T-helper 1 cell treated with Interleukin-12 subunit alpha and Interleukin-12 subunit beta and Interleukin-4 antibody, amounts not matched to agents 30 μg/mL and 1 μg/mL, for 36 hours (primary cell): ENCODE data around the gene CLCN1.

ENCODE experiments used
- H3K27ac Mint-ChIP-seq: one replicate; pipeline ENCODE4 v1.8.0; 2021; ENCODE audit warnings: mild to moderate bottlenecking, mixed read lengths
- H3K27me3 Mint-ChIP-seq: one replicate; pipeline ENCODE4 v1.8.0; 2021; ENCODE audit warnings: low read depth, mixed read lengths
- H3K36me3 Mint-ChIP-seq: one replicate; pipeline ENCODE4 v1.8.0; 2021; ENCODE audit warnings: low read depth, mixed read lengths
- H3K4me1 Mint-ChIP-seq: one replicate; pipeline ENCODE4 v1.8.0; 2021; ENCODE audit warnings: low read depth, mixed read lengths
- H3K4me3 Mint-ChIP-seq: one replicate; pipeline ENCODE4 v1.8.0; 2021; ENCODE audit warnings: mild to moderate bottlenecking, moderate library complexity, mixed read lengths
- H3K9me3 Mint-ChIP-seq: one replicate; pipeline ENCODE4 v1.8.0; 2021; ENCODE audit warnings: mixed read lengths

The CLCN1 gene

DNA sequence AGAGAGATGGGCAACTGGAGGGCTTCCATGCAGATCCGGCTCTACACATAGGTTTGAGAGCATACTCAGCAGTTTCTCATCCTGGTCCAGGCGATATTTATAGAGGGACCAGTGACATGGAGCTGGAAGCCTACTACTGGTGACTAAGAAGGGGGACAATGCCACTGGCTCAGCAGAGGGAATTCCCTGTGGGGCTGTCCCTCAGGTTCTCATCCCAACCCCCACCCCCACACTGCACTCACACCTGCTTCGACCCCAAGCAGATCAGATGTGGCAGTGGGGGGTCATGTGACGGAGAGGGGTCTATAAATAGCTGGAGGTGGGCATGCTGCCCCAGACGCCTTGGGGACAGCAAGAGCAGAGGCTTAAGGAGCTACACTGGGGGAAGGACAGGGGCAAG is at the start of gene CLCN1:
CLCN1 (plus strand) TSS at position 336 of the 400 bp plus-strand sequence. CDS start 102 bp downstream, outside the sequence.
- peaks cover 18% of the 10 kb centered on the region for H3K27me3 Mint-ChIP-seq
- H3K9me3 Mint-ChIP-seq = no peaks in the 10 kb centered on the region
- peaks cover 5% of the 10 kb centered on the region for H3K36me3 Mint-ChIP-seq
- H3K4me3 Mint-ChIP-seq = no peak within 1 kb of the TSS
- peaks cover 21% of the 10 kb centered on the region for H3K4me1 Mint-ChIP-seq
- no peak within 1 kb of the TSS for H3K27ac Mint-ChIP-seq

DNA sequence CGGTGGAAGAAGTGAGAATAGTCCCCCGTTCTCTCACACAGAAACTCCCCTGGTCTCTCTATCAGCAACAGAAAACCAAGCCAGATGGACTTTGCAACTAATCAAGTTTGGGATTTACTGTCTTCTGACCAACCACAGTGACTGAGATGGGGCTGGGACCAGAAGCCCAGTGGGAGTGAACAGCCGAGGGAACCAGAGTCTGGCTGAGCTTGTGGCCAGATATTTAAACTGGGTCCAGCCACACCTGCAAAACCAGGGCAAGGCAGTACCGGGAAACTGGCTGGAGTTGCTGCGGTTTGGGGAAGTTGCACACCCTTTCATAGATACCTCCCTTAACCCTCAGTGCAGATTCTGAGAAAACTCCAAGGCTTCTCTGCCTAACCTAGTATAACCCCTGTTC is 46.7 kb upstream of the CLCN1 start:
- Mint-ChIP-seq H3K9me3 (no peaks in the 10 kb centered on the region), H3K4me3 (no peak overlapping the region), H3K27ac (peak overlapping the region; percentile 24), H3K4me1 (peaks cover 43% of the 10 kb centered on the region), H3K36me3 (peaks cover 56% of the 10 kb centered on the region), H3K27me3 (no peaks in the 10 kb centered on the region)

DNA sequence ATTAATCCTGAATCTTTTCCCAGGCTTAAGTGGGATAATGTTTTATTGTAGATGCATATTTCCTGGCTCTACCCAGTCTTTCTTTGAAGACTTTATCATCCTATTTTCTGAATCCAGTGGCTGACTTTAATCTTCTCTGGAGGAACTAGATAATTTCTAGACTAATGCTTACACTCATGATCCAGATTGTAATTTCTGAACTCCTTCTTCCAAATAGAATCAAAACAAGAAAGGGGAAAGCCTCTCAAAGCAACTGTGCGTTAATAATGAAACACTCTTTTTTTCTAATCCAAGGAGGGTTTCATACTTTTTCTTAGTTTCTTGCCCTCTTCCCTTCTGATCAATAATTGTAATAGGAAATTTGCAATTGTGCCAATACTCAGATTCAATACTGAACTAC is 44.7 kb upstream of the CLCN1 start:
- Mint-ChIP-seq H3K27ac (no peak overlapping the region), H3K9me3 (no peaks in the 10 kb centered on the region), H3K27me3 (no peaks in the 10 kb centered on the region), H3K4me3 (no peak overlapping the region), H3K36me3 (peaks cover 41% of the 10 kb centered on the region), H3K4me1 (peaks cover 28% of the 10 kb centered on the region)

DNA sequence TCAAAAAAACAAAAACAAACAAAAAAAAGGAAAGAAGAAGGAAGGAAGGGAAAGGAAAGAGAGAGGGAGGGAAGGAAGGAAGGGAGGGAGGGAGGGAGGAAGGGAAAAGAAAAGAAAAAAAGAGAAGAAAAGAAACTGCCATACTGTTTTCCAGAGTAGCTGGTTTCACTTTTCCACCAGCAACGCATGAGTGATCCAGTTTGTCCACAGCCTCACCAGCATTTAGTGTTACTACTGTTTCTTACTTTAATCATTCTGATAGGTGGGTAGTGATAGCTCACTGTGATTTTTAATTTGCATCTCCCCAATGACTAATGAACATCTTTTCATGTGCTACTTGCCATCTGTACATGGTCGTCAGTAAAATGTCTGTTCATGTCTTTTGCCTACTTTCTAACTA is 43.0 kb upstream of the CLCN1 start:
- Mint-ChIP-seq H3K27ac (no peak overlapping the region), H3K36me3 (peaks cover 36% of the 10 kb centered on the region), H3K27me3 (no peaks in the 10 kb centered on the region), H3K4me1 (peaks cover 19% of the 10 kb centered on the region), H3K9me3 (no peaks in the 10 kb centered on the region), H3K4me3 (no peak overlapping the region)

DNA sequence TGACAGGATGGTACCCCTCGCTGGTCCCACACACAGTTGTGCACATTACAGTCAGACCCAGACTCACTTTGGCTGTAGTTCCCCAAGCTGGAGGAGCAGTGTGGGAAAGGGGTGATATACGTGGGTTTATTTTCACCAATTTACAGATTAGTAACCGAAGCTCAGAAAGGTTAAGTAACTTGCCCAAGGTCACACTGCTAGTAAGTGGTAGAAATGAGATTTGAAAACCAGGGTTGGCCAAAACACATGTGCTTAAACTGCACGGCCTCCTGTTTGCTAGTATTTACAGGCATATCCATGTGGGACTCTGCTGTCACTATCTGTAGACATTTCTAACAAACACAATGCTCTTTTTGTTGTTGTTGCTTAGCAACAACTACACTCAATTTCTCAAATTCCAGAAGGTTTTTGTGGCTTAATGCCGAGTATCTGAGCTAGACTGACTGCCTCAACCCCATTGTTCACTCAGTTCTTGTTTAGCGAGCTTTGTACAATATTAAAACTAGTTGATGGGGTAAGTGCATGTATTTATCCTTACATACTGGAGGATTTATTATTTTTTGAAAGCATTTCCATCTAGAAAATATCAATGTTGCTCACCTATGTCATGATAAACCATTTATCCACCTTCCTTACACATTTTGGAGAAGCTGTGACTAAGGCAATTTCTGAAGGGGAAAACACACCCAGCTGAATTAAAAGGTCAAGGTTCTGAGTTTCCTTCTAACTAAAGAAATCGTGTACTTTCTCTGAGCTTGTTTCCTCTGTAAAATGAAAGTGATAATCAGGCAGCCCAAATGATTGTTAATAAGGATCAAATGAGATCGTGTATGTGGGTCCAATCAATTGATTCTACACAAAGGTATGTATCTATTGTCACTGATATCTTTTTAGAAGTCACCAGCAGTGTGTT is 36.5 kb upstream of the CLCN1 start:
- Mint-ChIP-seq H3K36me3 (no peaks in the 10 kb centered on the region), H3K4me1 (peaks cover 35% of the 10 kb centered on the region), H3K4me3 (peak overlapping the region; percentile 56), H3K27ac (peak overlapping the region; percentile 83), H3K9me3 (no peaks in the 10 kb centered on the region), H3K27me3 (no peaks in the 10 kb centered on the region)

DNA sequence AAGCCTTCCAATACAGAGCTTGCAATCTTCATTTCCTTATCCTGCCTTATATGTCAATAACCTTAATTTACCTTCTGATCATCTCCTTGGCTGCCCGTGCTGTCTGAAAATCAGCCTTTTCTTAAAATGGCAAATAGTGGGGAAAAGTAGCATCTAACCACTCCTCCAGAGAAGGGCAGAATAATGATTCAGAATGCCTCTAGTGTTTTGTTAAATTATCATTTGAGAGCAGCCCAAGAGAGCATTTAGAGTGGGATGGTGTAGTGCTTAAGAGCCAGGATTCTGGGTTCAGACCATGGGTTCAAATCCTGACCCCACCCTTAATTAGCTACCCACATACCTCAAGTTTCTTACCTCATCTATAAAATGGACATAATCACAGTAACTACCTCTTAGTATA is 35.8 kb upstream of the CLCN1 start:
- H3K27ac Mint-ChIP-seq = peak overlapping the region; percentile 83
- H3K4me3 Mint-ChIP-seq = peak overlapping the region; percentile 56
- H3K9me3 Mint-ChIP-seq = no peaks in the 10 kb centered on the region
- H3K27me3 Mint-ChIP-seq = no peaks in the 10 kb centered on the region
- H3K4me1 Mint-ChIP-seq = peaks cover 38% of the 10 kb centered on the region
- no peaks in the 10 kb centered on the region for H3K36me3 Mint-ChIP-seq

DNA sequence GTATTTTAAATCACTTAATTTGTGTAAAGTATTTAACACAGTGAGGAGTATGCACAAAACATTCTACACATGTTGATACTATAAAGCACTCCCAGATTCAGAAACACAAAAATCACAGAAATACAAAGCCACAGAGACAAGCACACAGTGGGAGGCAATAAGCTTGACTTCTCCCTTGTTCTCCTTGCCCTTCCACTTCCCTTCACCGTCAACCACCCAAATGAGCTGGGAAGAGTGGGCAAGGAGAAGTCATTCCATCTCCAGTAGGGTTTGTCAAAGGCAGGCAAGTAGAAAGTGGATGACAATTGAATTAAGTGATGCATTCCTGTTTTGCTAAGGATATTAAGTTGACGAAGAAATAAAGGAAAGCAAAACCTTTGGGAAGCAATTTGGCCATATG is 35.3 kb upstream of the CLCN1 start:
- Mint-ChIP-seq H3K36me3 (no peaks in the 10 kb centered on the region), H3K4me3 (no peak overlapping the region), H3K27ac (peak overlapping the region; percentile 83), H3K27me3 (no peaks in the 10 kb centered on the region), H3K4me1 (peaks cover 41% of the 10 kb centered on the region), H3K9me3 (no peaks in the 10 kb centered on the region)

DNA sequence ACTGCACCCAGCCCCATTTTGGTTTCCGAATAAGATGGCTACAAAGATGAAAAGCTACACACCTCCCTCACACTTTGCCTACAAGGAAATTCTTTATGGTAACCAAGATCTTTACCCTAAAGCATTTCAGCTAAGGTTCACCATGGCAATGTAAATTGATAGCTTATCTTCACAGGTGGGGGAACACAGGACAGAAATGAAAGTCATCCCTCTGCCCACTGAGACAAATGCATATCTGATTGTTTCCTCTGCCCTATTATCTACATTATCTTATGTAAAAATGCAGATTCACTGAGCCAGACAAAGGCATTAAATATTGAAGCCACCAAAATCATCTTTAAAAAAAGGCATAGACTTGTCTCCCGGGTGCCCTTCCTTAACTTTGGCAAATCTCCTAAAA is 34.4 kb upstream of the CLCN1 start:
- Mint-ChIP-seq H3K27ac (no peak overlapping the region), H3K36me3 (no peaks in the 10 kb centered on the region), H3K27me3 (no peaks in the 10 kb centered on the region), H3K9me3 (no peaks in the 10 kb centered on the region), H3K4me1 (peaks cover 42% of the 10 kb centered on the region), H3K4me3 (no peak overlapping the region)

DNA sequence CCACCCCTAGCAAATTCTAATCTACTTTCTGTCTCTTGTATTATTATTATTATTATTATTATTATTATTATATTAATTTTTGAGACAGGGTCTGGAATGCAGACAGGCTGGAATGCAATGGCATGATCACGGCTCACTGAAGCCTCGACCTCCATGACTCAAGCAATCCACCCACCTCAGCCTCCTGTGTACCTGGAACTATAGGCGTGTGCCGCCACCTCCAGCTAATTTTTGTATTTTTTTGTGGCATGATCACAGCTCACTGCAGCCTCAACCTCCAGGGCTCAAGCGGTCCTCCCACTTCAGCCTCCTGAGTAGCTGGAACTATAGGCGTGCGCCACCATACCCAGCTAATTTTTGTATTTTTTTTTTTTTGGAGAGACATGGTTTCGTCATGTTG is 33.8 kb upstream of the CLCN1 start:
- Mint-ChIP-seq H3K4me3 (no peak overlapping the region), H3K27ac (no peak overlapping the region), H3K27me3 (no peaks in the 10 kb centered on the region), H3K36me3 (no peaks in the 10 kb centered on the region), H3K4me1 (peaks cover 45% of the 10 kb centered on the region), H3K9me3 (peaks cover 6% of the 10 kb centered on the region)

DNA sequence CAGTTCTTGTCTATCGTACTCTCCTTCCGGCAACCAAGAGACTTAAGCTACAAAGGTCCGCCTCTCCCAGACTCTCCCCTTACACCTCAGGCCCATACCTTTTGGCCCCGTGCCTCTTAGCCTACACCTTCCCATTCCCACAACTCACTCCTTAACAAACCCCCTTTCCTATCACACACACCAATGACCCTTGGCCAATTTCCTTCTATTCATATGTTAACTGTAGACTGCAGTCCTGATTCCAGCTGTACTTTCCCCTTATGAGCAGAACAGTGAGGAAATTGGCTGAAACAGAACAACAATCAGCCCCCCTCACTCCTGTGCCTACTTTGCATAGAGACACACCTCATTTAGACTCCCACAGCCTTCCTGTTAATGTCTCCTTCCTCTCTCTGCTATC is 32.5 kb upstream of the CLCN1 start:
- Mint-ChIP-seq H3K9me3 (peaks cover 10% of the 10 kb centered on the region), H3K4me3 (peak overlapping the region; percentile 11), H3K27me3 (no peaks in the 10 kb centered on the region), H3K4me1 (peaks cover 49% of the 10 kb centered on the region), H3K36me3 (peaks cover 2% of the 10 kb centered on the region), H3K27ac (peak overlapping the region; percentile 22)

DNA sequence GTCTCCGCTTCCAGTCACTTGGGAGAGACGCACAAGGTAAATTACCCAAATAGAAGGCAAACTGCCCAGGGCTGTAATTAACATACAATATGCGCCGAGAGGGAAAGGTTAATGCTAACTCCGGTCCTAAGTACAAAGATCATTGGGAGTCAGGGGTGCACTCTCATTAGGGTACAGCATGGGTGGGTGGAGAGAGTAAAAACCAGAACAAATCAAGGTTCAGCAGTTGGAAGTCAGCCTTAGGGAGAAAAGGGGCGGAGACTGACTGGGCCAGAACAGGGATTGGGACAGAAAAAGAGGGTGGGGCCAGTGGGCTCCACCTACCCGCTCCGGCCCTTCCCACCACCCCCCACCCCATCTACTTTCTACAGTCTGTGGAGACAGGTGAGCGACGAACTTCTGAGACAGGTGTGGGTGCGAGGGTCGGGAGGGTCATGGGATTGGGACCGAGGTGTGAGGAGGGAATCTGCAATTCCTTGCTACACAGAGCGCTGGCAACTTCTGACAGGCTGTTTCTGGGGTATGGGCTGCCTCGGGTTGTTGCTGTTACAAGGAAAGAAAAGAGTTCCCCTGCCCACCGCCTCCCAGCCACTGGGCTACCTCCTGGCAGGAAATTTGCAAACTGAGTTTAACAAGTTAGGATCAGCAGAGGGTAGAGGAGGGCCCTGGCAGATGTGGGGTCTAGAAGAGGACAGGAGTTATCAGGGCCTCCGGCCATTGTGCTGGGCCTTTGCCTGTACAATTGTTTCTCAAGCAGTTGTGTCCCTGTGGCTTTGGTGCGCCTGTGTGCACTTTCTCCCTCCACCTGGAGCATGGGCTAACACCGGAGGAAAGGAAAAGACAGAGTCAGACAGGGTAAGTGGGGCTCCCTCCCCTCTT is 31.1 kb upstream of the CLCN1 start, which contains the start of gene TMEM139:
TMEM139 (plus strand) TSS at position 368 of the 879 bp plus-strand sequence. CDS start 1,000 bp downstream, outside the sequence.
- Mint-ChIP-seq H3K27ac (peak within 1 kb of the TSS; percentile 22), H3K4me1 (peaks cover 49% of the 10 kb centered on the region), H3K36me3 (peaks cover 12% of the 10 kb centered on the region), H3K9me3 (peaks cover 10% of the 10 kb centered on the region), H3K4me3 (no peak within 1 kb of the TSS), H3K27me3 (no peaks in the 10 kb centered on the region)

DNA sequence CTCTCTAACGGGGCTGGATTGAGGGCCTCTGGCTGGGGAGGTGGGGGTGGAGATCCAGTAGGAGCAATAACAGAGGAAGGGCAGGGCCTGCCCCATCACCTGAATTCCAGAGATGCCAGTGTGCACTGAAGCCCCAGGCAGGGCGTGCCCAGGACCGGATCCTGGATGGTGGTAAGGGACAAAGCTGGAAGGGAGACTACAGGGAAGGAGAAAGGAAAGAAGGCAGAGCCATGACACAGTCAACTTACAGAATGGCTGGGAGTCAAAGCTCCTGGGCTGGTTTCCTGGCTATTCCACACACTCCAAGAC is 30.5 kb upstream of the CLCN1 start:
- Mint-ChIP-seq H3K9me3 (peaks cover 10% of the 10 kb centered on the region), H3K27ac (no peak overlapping the region), H3K4me3 (no peak overlapping the region), H3K27me3 (no peaks in the 10 kb centered on the region), H3K36me3 (peaks cover 15% of the 10 kb centered on the region), H3K4me1 (peaks cover 49% of the 10 kb centered on the region)

DNA sequence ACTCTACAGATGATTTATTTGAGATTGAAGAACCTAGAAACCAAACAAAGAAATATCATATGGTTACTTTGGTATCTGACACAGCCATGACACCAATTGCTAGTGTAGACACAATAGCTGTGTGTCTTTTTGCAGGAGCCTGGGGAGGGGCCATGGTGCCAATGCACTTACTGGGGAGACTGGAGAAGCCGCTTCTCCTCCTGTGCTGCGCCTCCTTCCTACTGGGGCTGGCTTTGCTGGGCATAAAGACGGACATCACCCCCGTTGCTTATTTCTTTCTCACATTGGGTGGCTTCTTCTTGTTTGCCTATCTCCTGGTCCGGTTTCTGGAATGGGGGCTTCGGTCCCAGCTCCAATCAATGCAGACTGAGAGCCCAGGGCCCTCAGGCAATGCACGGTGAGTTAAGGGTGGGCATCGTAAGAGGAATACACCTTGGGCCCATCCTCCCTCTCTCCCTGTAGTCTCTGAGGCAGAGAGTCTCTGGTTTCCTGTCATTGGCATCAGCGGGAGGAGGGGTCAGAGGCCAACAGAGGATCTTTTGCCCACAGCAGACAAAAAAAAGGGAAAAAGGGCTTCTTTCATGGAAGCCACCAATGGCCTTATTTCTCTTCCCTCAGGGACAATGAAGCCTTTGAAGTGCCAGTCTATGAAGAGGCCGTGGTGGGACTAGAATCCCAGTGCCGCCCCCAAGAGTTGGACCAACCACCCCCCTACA is 29.9 kb upstream of the CLCN1 start:
- Mint-ChIP-seq H3K36me3 (peaks cover 20% of the 10 kb centered on the region), H3K4me1 (peaks cover 49% of the 10 kb centered on the region), H3K27me3 (no peaks in the 10 kb centered on the region), H3K4me3 (no peak overlapping the region), H3K9me3 (peaks cover 10% of the 10 kb centered on the region), H3K27ac (no peak overlapping the region)

DNA sequence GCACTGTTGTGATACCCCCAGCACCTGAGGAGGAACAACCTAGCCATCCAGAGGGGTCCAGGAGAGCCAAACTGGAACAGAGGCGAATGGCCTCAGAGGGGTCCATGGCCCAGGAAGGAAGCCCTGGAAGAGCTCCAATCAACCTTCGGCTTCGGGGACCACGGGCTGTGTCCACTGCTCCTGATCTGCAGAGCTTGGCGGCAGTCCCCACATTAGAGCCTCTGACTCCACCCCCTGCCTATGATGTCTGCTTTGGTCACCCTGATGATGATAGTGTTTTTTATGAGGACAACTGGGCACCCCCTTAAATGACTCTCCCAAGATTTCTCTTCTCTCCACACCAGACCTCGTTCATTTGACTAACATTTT is 29.4 kb upstream of the CLCN1 start:
- H3K36me3 Mint-ChIP-seq = peaks cover 25% of the 10 kb centered on the region
- H3K4me3 Mint-ChIP-seq = no peak overlapping the region
- peaks cover 10% of the 10 kb centered on the region for H3K9me3 Mint-ChIP-seq
- H3K4me1 Mint-ChIP-seq = peaks cover 53% of the 10 kb centered on the region
- H3K27me3 Mint-ChIP-seq = no peaks in the 10 kb centered on the region
- H3K27ac Mint-ChIP-seq = peak overlapping the region; percentile 34
